ENCODE measurements around the gene TAF4.

GRCh38 chr20:62003567-62004405 is 61.9 kb downstream of the TAF4 start:
- TF ChIP-seq POLR2AphosphoS5 (IDR thresholded peaks at IDR 0.05; ENCODE audit: insufficient read depth in 1 of 2, low read depth in 1 of 2) (no peak), POLR2A (IDR thresholded peaks at IDR 0.05) (no peak)
- TF ChIP-seq, protein P1, sequence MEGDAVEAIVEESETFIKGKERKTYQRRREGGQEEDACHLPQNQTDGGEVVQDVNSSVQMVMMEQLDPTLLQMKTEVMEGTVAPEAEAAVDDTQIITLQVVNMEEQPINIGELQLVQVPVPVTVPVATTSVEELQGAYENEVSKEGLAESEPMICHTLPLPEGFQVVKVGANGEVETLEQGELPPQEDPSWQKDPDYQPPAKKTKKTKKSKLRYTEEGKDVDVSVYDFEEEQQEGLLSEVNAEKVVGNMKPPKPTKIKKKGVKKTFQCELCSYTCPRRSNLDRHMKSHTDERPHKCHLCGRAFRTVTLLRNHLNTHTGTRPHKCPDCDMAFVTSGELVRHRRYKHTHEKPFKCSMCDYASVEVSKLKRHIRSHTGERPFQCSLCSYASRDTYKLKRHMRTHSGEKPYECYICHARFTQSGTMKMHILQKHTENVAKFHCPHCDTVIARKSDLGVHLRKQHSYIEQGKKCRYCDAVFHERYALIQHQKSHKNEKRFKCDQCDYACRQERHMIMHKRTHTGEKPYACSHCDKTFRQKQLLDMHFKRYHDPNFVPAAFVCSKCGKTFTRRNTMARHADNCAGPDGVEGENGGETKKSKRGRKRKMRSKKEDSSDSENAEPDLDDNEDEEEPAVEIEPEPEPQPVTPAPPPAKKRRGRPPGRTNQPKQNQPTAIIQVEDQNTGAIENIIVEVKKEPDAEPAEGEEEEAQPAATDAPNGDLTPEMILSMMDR (IDR thresholded peaks at IDR 0.05), result no peak

Measured in vagina (tissue), 2 donors.